ENCODE measurements around the gene SRR. TPM values are rescaled to one million over a fixed set of nuclear protein-coding genes. Genes with fewer than 3 reads are reported as not detected.
A peak's percentile ranks its signal among the peaks of the same experiment; 100 is the strongest.

SRR gene
- total RNA-seq, 1 donor = 7.5 TPM

- DNase-seq (ENCODE audit: low read depth in 2 of 3, low spot score in 2 of 3) = no peak
These were observed 65.9 kb downstream of the SRR start for GRCh38 chr17:2369551-2370210.

GRCh38 chr17:2370211-2370589, 66.5 kb downstream of the SRR start:
- no peak for DNase-seq (ENCODE audit: low read depth in 2 of 3, low spot score in 2 of 3)

- no peak for DNase-seq (ENCODE audit: low read depth in 2 of 3, low spot score in 2 of 3)
These were observed 67.7 kb downstream of the SRR start for GRCh38 chr17:2371183-2372130.

- no peak for DNase-seq (ENCODE audit: low read depth in 2 of 3, low spot score in 2 of 3)
These were observed 68.4 kb downstream of the SRR start for GRCh38 chr17:2372180-2372579.

- no peak for DNase-seq (ENCODE audit: low read depth in 2 of 3, low spot score in 2 of 3)
These were observed 68.9 kb downstream of the SRR start for GRCh38 chr17:2372681-2373080.

GRCh38 chr17:2373179-2373578, 69.4 kb downstream of the SRR start:
- DNase-seq (ENCODE audit: low read depth in 2 of 3, low spot score in 2 of 3) = no peak

Small RNA genes within 50 kb of the gene (small RNA-seq; reads per million reads assigned to genes)
- not detected for gene AC006435.3
- 458 reads per million, percentile 99 among the genes with 10 or more reads in this experiment for gene SNORD91A
- 29.7 reads per million, percentile 95 among the genes with 10 or more reads in this experiment for gene SNORD91B

Other genes with a start within 250 kb of the SRR start
- 5.4 TPM for gene HIC1, start 248.8 kb upstream of the SRR start, total RNA-seq
- 27.5 TPM for gene SMG6, start 165 bp upstream of the SRR start, total RNA-seq
- 37.7 TPM for gene TSR1, start 32.5 kb downstream of the SRR start, total RNA-seq
- gene SGSM2, start 33.6 kb downstream of the SRR start, total RNA-seq = 72.2 TPM
- gene MNT, start 97.1 kb downstream of the SRR start, total RNA-seq = 23.4 TPM
- gene METTL16, start 207.9 kb downstream of the SRR start, total RNA-seq = 14.0 TPM